Placental pericyte (primary cell): Measurements from ENCODE around the gene FAM240A. TPM values are rescaled to one million over a fixed set of nuclear protein-coding genes. Genes with fewer than 3 reads are reported as not detected.

Experiments
- small RNA-seq: library from RNA; depleted of rRNA; stranded (forward); fragments of <200 nt; gene quantifications from one replicate; pipeline ENCODE3, GENCODE V24; 2012; ENCODE audit warnings: low replicate concordance
- total RNA-seq: library from RNA; depleted of rRNA; stranded (reverse); fragments of >200 nt; gene quantifications from 2 replicates; pipeline ENCODE4 v1.2.3, GENCODE V29; 2012

Gene FAM240A
- total RNA-seq: not detected in 2 replicates

DNA sequence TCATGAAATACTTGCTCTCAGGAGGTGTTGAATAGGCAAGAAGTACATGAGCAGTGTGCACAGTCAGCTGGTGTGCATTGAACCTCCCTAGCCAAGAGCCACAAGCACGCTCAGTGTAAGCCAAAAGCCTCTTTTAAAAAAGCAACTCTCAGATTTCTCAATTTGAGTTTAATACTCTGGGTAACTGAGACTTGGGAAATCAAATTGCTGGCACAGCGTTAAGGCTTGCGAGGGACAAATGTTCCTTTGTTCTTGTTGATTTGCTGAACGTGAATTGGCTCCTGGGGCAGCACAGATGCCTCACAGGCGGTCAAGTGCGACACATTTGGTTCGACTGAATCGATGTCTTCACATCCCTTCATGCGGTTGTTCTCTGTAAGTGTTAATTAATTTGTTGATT is at the start of gene FAM240A:
TSS of gene FAM240A (plus strand) at position 202 of the 400 bp plus-strand sequence. CDS start at position 361, 159 bp downstream.

DNA sequence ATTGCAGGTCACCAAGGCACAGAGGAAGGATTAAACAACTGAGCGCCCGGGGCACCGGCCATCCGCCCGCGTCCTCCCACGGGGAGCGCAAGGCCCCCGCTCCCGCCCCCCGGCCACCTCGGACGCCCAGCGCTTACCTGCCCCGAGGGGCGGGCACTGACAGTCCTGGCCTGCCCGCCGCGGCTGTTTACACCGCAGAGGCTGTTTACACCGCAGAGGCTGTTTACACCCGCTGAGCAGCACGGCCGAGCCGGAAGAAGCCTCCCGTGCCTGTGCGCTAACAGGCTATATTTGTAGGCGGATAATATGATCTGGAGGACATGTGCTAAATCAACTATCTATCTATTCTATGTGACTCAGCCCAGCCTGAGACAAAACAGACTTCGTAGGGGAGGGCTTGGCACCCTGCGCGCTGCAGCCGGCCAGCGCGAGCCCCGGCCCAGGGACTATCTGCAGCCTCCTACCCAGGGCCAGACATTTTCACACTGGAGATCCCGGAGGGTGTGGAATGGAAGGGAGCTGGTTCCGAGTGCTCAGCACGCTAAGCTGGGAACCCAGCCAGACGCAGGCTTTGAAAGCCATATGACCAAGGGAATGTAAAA is 46.2 kb upstream of the FAM240A start, which contains the start of gene LRRC2:
TSS of gene LRRC2 (minus strand) at position 263 of the 602 bp plus-strand sequence. CDS start 14,711 bp downstream, outside the sequence.

Small RNAs within 50 kb of the gene (small RNA-seq; reads per million reads assigned to genes)
- not detected for gene RF00591

Other genes with a start within 250 kb of the FAM240A start
- not detected in 2 replicates for gene CCR5, start 241.6 kb upstream of the FAM240A start, total RNA-seq
- 0.57 TPM in 1 of 2 replicates, not detected in the other for gene CCRL2, start 205.3 kb upstream of the FAM240A start, total RNA-seq
- gene LTF, start 147.6 kb upstream of the FAM240A start, total RNA-seq: 0.14 TPM in 1 of 2 replicates, not detected in the other
- not detected in 2 replicates for gene RTP3, start 114.5 kb upstream of the FAM240A start, total RNA-seq
- gene LRRC2, start 46.2 kb upstream of the FAM240A start, total RNA-seq: 1.4 and 6.6 TPM in 2 replicates
- 0.88 and 1.3 TPM in 2 replicates for gene ALS2CL, start 81.2 kb downstream of the FAM240A start, total RNA-seq
- 0.22 TPM in 1 of 2 replicates, not detected in the other for gene TMIE, start 88.9 kb downstream of the FAM240A start, total RNA-seq
- gene PRSS50, start 105.3 kb downstream of the FAM240A start, total RNA-seq: not detected in 2 replicates